ENCODE results near the gene URAD.

GRCh38 chr13:28001837-28002473 is 13.5 kb upstream of the URAD start:
- no peak for TF ChIP-seq EZH2 (IDR thresholded peaks at IDR 0.05; ENCODE audit: insufficient read depth, low read length)
- no peak for TF ChIP-seq CTCF (IDR thresholded peaks at IDR 0.05; ENCODE audit: insufficient read depth, low read depth, low read length)
